GM13976 (cell line): ENCODE measurements around the gene AUTS2.

Experiments
- DNase-seq: peaks from one replicate; pipeline ENCODE4 v3.0.0; 2012; ENCODE audit warnings: low spot score
- CTCF ChIP-seq: IDR thresholded peaks from 2 replicates; pipeline ENCODE4 v1.5.1; 2012; ENCODE audit warnings: borderline replicate concordance, mild to moderate bottlenecking; ENCODE audit not compliant: insufficient read depth; ENCODE audit errors: extremely low read depth, missing control alignments, control extremely low read depth
- in situ Hi-C: fragments of 300-500 bp; cut with MboI; formaldehyde crosslinking; loops from one replicate; pipeline ENCODE4 v1.12.0; 2022; ENCODE audit warnings: low sequenced_read_pairs, mixed read lengths, inconsistent platforms; ENCODE audit not compliant: unreplicated experiment

AUTS2 gene

GRCh38 chr7:70153933-70154332 is 555.7 kb downstream of the AUTS2 start:
- no peak for DNase-seq
- TF ChIP-seq CTCF: no peak
- in situ Hi-C loops: no loop called here

GRCh38 chr7:70154521-70155180 is 556.4 kb downstream of the AUTS2 start:
- TF ChIP-seq CTCF: no peak
- in situ Hi-C loops: no loop called here
- no peak for DNase-seq

GRCh38 chr7:70156057-70156456 is 557.8 kb downstream of the AUTS2 start:
- no peak for TF ChIP-seq CTCF
- in situ Hi-C loops: no loop called here
- DNase-seq: no peak

- TF ChIP-seq CTCF: no peak
- DNase-seq: no peak
- in situ Hi-C loops: no loop called here
Observed at GRCh38 chr7:70159121-70159520, 560.8 kb downstream of the AUTS2 start.

- in situ Hi-C loops: no loop called here
- TF ChIP-seq CTCF: no peak
- DNase-seq: no peak
Observed at GRCh38 chr7:70165477-70166170, 567.3 kb downstream of the AUTS2 start.

- DNase-seq: no peak
- in situ Hi-C loops: no loop called here
- no peak for TF ChIP-seq CTCF
Observed at GRCh38 chr7:70171369-70171920, 573.2 kb downstream of the AUTS2 start.

GRCh38 chr7:70177166-70177565 is 578.9 kb downstream of the AUTS2 start:
- in situ Hi-C loops: no loop called here
- no peak for TF ChIP-seq CTCF
- DNase-seq: no peak
